ENCODE data around the gene B3GNT4. TPM values are rescaled to one million over a fixed set of nuclear protein-coding genes. Genes with fewer than 3 reads are reported as not detected.
A peak's percentile ranks its signal among the peaks of the same experiment; 100 is the strongest.
"Not testable (repeated sequence)": the region's sequence is repeated elsewhere in the genome, so short reads cannot be mapped to it uniquely, and the experiment has no call there.

Gene B3GNT4
- total RNA-seq: 1 to 10 TPM in 1 of 2 donors, not detected in 1; 5.5 TPM

- peaks cover 8 to 10% of the 10 kb centered on the region in 2 donors for H3K36me3 Mint-ChIP-seq
- no peaks in the 10 kb centered on the region for H3K9me3 Mint-ChIP-seq
- peak in 1 of 2 donors; percentile 76 for DNase-seq (ENCODE audit: low spot score in 2 of 2)
- ATAC-seq: peak; percentile 58 to 81
- peak within 1 kb of the TSS in 1 of 2 donors; percentile 46 for H3K27ac Mint-ChIP-seq
Measured at GRCh38 chr12:122203301-122204166, at the start of gene B3GNT4. TSS of gene B3GNT4 (plus strand) at chr12:122203709. CDS start at chr12:122204619, 910 bp downstream.

GRCh38 chr12:122155705-122156104, 47.8 kb upstream of the B3GNT4 start:
- no peaks in the 10 kb centered on the region for H3K36me3 Mint-ChIP-seq
- ATAC-seq (no peak), DNase-seq (ENCODE audit: low spot score in 2 of 2) (no peak)
- H3K9me3 Mint-ChIP-seq: no peaks in the 10 kb centered on the region
- H3K27ac Mint-ChIP-seq: no peak overlapping the region

DNA sequence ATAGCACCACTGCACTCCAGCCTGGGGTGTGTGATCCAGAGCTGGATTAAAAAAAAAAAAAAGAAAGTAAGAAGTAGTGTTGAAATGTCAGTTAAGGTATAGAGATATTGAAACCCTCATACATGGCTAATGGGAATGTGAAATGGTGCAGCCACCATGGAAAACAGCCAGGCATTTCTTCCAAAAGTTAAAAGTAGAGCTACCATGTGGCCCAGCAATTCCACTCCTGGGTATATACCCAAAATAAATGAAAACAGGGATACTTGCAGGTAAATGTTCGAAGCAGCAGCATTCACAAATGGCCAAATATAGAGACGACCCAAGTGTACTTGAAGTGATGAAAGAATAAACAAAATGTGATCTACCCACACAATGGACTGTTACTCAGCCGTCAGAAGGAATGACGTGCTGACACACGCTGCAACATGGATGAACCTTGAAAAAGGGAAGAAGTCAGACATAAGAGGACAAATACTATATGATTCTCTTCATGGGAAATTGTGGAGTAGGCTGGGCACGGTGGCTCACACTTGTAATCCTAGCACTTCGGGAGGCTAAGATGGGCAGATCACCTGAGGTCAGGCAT, 44.7 kb upstream of the B3GNT4 start:
- Mint-ChIP-seq H3K9me3 (no peaks in the 10 kb centered on the region), H3K36me3 (no peaks in the 10 kb centered on the region), H3K27ac (no peak overlapping the region)
- DNase-seq (ENCODE audit: low spot score in 2 of 2): no peak
- ATAC-seq: no peak

DNA sequence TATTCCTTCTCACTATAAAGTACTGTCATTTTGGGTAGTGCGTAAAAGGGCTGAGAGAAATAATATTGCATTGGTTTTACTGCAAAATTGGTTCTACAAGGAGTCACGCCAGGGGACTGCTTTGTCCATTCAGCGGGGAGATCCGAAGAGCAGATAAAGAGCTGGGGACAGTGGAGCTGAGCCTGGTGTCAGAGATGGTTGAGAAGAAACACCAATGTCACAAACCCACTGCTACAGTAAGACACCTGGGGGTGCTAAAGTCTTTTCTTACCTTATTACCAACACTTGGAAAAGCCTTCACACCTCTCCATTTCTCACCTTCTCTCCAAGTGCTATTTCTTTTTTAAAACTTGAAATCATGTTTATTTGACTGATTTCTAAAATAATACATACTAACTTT, 43.6 kb upstream of the B3GNT4 start:
- ATAC-seq (peak in 1 of 2 donors; percentile 47), DNase-seq (ENCODE audit: low spot score in 2 of 2) (no peak)
- no peaks in the 10 kb centered on the region for H3K36me3 Mint-ChIP-seq
- no peaks in the 10 kb centered on the region for H3K9me3 Mint-ChIP-seq
- H3K27ac Mint-ChIP-seq: no peak overlapping the region

DNA sequence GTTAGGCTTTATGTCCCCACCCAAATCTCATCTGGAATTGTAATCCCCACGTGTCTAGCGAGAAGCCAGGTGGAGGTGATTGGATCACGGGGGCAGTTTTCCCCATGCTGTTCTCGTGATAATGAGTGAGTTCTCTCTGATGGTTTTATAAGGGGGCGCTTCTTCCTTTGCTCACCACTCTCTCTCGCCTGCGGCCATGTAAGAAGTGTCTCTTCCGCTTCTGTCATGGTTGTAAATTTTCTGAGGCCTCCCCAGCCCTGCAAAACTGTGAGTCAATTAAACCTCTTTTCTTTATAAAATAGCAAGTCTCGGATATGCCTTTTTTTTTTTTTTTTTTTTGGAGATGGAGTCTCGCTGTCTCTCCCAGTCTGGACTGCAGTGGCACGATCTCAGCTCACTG, 42.7 kb upstream of the B3GNT4 start:
- H3K27ac Mint-ChIP-seq: no peak overlapping the region
- H3K36me3 Mint-ChIP-seq: no peaks in the 10 kb centered on the region
- ATAC-seq (no peak), DNase-seq (ENCODE audit: low spot score in 2 of 2) (no peak)
- H3K9me3 Mint-ChIP-seq: no peaks in the 10 kb centered on the region

- ATAC-seq: no peak
- Mint-ChIP-seq H3K36me3 (no peaks in the 10 kb centered on the region), H3K27ac (no peak overlapping the region), H3K9me3 (no peaks in the 10 kb centered on the region)
- no peak for DNase-seq (ENCODE audit: low spot score in 2 of 2)
Measured at GRCh38 chr12:122161682-122162081, 41.8 kb upstream of the B3GNT4 start.

- no peaks in the 10 kb centered on the region for H3K9me3 Mint-ChIP-seq
Measured at GRCh38 chr12:122162976-122163375, 40.5 kb upstream of the B3GNT4 start.

DNA sequence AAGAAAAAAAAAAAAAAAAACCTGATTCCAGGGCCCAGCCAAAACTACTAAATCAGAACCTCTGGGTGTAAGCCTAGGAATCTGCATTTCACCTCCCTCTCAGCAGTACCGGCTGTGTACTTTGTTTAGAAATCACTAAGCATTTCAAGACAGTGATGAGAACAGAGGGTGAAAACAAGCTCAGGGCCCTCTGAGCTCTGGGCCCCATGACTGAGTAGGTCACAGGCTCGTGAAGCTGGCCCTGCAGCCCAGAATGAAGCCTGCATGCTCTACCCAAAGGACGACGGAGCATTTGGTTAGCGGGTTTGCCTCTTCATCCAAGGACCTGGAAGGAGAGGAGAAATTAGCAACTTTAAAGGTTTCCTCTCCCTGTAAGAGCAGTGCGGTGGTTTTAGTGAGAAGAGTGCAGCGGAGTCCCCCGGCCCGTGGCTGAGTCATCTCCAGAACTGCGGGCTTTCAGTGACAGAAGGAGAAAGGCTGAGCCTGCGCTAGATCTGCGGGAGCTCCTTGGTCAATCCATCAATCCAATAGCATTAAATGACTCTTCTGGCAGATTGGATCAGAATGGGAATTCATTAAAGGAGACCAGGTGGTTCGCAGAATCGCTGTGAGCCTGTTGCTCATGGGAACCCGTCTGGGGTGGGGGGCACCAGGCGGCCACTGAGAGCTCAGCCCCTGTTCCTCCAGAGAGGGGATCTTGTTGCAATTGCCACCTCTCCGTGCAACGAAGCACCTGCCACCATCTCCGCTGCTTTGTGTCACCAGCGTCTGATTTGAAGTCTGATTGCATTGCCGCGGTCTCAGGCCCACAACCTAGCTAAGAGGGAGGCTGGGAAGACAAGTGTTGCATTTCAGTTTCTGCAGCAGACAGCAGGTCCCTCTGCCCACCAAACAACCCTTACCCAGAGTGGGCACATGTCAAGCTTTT, 36.8 kb upstream of the B3GNT4 start:
- Mint-ChIP-seq H3K9me3 (no peaks in the 10 kb centered on the region), H3K27ac (no peak overlapping the region), H3K36me3 (no peaks in the 10 kb centered on the region)
- DNase-seq (ENCODE audit: low spot score in 2 of 2) (peak in 1 of 2 donors; percentile 40), ATAC-seq (peak; percentile 75 to 90)

More at GRCh38 chr12:122162976-122163375, 40.5 kb upstream of the B3GNT4 start:
- no peaks in the 10 kb centered on the region for H3K36me3 Mint-ChIP-seq
- ATAC-seq (no peak), DNase-seq (ENCODE audit: low spot score in 2 of 2) (no peak)
- no peak overlapping the region for H3K27ac Mint-ChIP-seq

GRCh38 chr12:122167356-122167925, 36.1 kb upstream of the B3GNT4 start:
- DNase-seq (ENCODE audit: low spot score in 2 of 2) (no peak), ATAC-seq (no peak)
- Mint-ChIP-seq H3K9me3 (no peaks in the 10 kb centered on the region), H3K36me3 (no peaks in the 10 kb centered on the region), H3K27ac (no peak overlapping the region)

GRCh38 chr12:122168492-122168891, 35.0 kb upstream of the B3GNT4 start:
- no peaks in the 10 kb centered on the region for H3K9me3 Mint-ChIP-seq
- ATAC-seq: no peak
- DNase-seq (ENCODE audit: low spot score in 2 of 2): no peak
- H3K36me3 Mint-ChIP-seq: no peaks in the 10 kb centered on the region
- no peak overlapping the region for H3K27ac Mint-ChIP-seq

GRCh38 chr12:122171399-122171798, 32.1 kb upstream of the B3GNT4 start:
- ATAC-seq: no peak

GRCh38 chr12:122172262-122172939, 31.1 kb upstream of the B3GNT4 start:
- H3K36me3 Mint-ChIP-seq: no peaks in the 10 kb centered on the region
- DNase-seq (ENCODE audit: low spot score in 2 of 2): no peak
- no peaks in the 10 kb centered on the region for H3K9me3 Mint-ChIP-seq
- no peak overlapping the region for H3K27ac Mint-ChIP-seq
- no peak for ATAC-seq

More at GRCh38 chr12:122171399-122171798, 32.1 kb upstream of the B3GNT4 start:
- no peaks in the 10 kb centered on the region for H3K9me3 Mint-ChIP-seq
- no peak for DNase-seq (ENCODE audit: low spot score in 2 of 2)
- H3K27ac Mint-ChIP-seq: no peak overlapping the region
- no peaks in the 10 kb centered on the region for H3K36me3 Mint-ChIP-seq

DNA sequence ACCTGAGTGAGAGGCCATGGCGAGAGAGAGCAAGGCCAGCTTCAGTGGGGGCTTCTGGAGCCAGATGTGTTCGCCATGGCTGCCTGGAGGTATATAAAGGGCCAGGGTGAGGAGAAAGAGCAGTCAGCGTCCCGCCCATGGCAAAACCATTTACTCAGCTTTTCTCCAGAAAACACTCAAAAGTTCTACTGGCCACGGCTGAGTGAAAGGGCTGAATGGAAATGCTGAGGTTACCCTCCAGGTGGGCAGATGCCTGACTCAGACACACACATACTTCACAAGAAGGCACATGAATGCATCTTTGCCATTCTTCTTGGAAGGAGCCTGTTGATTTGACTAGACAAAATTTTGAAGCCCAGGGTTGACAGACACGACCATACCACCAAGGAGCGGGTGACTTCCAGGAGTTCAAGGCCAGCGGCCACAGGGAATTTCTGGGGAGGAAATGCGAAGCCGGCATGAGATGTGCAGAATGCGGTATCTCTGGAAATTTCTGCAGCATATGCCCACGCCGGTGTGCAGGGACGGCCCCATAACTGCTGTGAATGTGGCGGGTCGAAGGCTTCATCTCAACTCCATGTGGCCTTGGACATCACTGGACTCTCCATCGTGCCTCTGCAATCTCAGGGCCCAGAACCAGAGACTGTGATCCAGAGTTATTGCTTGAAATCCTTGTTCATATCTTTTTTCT, 29.2 kb upstream of the B3GNT4 start, which contains the start of gene IL31:
TSS of gene IL31 (minus strand) at position 67 of the 691 bp plus-strand sequence. CDS start at position 18, 49 bp downstream.
- ATAC-seq (no peak), DNase-seq (ENCODE audit: low spot score in 2 of 2) (no peak)
- H3K27ac Mint-ChIP-seq: no peak within 1 kb of the TSS
- H3K36me3 Mint-ChIP-seq: no peaks in the 10 kb centered on the region
- no peaks in the 10 kb centered on the region for H3K9me3 Mint-ChIP-seq

DNA sequence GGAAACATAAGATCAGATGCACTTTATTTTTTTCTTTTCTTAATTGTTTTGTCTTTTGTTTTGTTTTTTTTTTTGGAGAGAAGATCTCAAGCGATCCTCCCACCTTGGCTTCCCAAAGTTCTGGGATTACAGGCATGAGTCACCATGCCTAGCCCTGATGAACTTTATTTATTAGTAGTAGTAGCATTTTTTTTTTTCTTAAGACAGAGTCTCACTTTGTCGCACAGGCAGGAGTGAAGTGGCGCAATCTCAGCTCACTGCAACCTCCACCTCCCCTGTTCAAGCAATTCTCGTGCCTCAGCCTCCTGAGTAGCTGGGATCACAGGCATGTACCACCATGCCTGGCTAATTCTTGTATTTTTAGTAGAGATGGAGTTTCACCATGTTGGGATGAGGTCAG, 27.0 kb upstream of the B3GNT4 start:
- ATAC-seq; DNase-seq (ENCODE audit: low spot score in 2 of 2); H3K9me3 Mint-ChIP-seq; H3K36me3 Mint-ChIP-seq: not testable (repeated sequence)
- peak overlapping the region in 1 of 2 donors; percentile 12 for H3K27ac Mint-ChIP-seq

GRCh38 chr12:122182887-122183587, 20.5 kb upstream of the B3GNT4 start, which contains the start of gene LRRC43:
TSS of gene LRRC43 (plus strand) at chr12:122183123. CDS start at chr12:122183145, 22 bp downstream.
- Mint-ChIP-seq H3K27ac (peak within 1 kb of the TSS in 1 of 2 donors; percentile 14), H3K9me3 (no peaks in the 10 kb centered on the region), H3K36me3 (no peaks in the 10 kb centered on the region)
- ATAC-seq (peak; percentile 73 to 74), DNase-seq (ENCODE audit: low spot score in 2 of 2) (peak in 1 of 2 donors; percentile 40)

Measured in activated naive CD4-positive, alpha-beta T cell treated with anti-CD3 and anti-CD28 coated beads, Interleukin-2, amount 50 U/mL, for 72 hours (primary cell).